ENCODE measurements around the gene MCM8. TPM values are rescaled to one million over a fixed set of nuclear protein-coding genes. Genes with fewer than 3 reads are reported as not detected.

MCM8 gene
- total RNA-seq, 4 donors from 2014 or later = 2.9 to 5.1 (median 3.4) TPM

DNA sequence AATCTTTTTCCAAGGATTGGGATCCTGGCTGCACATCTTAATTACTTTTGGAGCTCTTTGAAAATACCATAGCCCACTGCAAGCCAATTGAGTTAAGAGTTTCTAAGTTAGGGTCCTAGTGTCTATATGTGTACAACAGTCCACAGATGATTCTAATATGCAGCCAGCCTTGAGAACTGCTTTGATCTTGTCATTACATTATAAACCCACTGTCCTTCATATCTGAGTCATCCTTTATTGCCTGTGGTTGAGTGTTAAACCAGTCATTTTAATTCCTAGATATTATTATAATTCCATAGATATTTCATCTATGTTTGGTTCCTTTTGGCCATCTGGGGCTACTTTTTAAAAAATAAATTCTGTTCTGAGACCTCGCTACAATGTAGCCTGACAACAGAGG is 24.1 kb downstream of the MCM8 start:
- no peak for DNase-seq (ENCODE audit: low spot score in 2 of 2)
- H3K4me3 ChIP-seq = no peak overlapping the region
- WGBS, 2 donors = 96 to 97% methylated on average over 1 of the region's 1 CpG
- peaks cover 0 to 57% (median 0%) of the 10 kb centered on the region in 3 donors for H3K36me3 ChIP-seq
- no peaks in the 10 kb centered on the region for H3K9me3 ChIP-seq
- H3K4me1 ChIP-seq = no peaks in the 10 kb centered on the region
- H3K27me3 ChIP-seq = no peaks in the 10 kb centered on the region
- TF ChIP-seq EP300 (IDR thresholded peaks at IDR 0.05) (no peak), POLR2A (IDR thresholded peaks at IDR 0.05) (no peak)
- TF ChIP-seq, protein P1, sequence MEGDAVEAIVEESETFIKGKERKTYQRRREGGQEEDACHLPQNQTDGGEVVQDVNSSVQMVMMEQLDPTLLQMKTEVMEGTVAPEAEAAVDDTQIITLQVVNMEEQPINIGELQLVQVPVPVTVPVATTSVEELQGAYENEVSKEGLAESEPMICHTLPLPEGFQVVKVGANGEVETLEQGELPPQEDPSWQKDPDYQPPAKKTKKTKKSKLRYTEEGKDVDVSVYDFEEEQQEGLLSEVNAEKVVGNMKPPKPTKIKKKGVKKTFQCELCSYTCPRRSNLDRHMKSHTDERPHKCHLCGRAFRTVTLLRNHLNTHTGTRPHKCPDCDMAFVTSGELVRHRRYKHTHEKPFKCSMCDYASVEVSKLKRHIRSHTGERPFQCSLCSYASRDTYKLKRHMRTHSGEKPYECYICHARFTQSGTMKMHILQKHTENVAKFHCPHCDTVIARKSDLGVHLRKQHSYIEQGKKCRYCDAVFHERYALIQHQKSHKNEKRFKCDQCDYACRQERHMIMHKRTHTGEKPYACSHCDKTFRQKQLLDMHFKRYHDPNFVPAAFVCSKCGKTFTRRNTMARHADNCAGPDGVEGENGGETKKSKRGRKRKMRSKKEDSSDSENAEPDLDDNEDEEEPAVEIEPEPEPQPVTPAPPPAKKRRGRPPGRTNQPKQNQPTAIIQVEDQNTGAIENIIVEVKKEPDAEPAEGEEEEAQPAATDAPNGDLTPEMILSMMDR (IDR thresholded peaks at IDR 0.05) = no peak
- no peak overlapping the region for H3K27ac ChIP-seq

- DNase-seq (ENCODE audit: low spot score in 2 of 2) = no peak
- TF ChIP-seq POLR2A (IDR thresholded peaks at IDR 0.05) (no peak), EP300 (IDR thresholded peaks at IDR 0.05) (no peak)
- TF ChIP-seq, protein P1 (IDR thresholded peaks at IDR 0.05) = no peak
- H3K27ac ChIP-seq = no peak overlapping the region
- H3K4me3 ChIP-seq = no peak overlapping the region
- no peaks in the 10 kb centered on the region for H3K9me3 ChIP-seq
- peaks cover 0 to 58% (median 0%) of the 10 kb centered on the region in 3 donors for H3K36me3 ChIP-seq
- no peaks in the 10 kb centered on the region for H3K27me3 ChIP-seq
- 78 to 83% methylated on average over 2 of the region's 2 CpGs for WGBS, 2 donors
- no peaks in the 10 kb centered on the region for H3K4me1 ChIP-seq
Observed at GRCh38 chr20:5975778-5976177, 25.3 kb downstream of the MCM8 start.

- 88 to 89% methylated on average over 2 of the region's 2 CpGs for WGBS, 2 donors
- H3K27ac ChIP-seq = no peak overlapping the region
- TF ChIP-seq EP300 (IDR thresholded peaks at IDR 0.05) (no peak), POLR2A (IDR thresholded peaks at IDR 0.05) (no peak)
- TF ChIP-seq, protein P1 (IDR thresholded peaks at IDR 0.05) = no peak
- no peaks in the 10 kb centered on the region for H3K27me3 ChIP-seq
- H3K4me1 ChIP-seq = no peaks in the 10 kb centered on the region
- H3K9me3 ChIP-seq = no peaks in the 10 kb centered on the region
- peaks cover 0 to 60% (median 0%) of the 10 kb centered on the region in 3 donors for H3K36me3 ChIP-seq
- no peak for DNase-seq (ENCODE audit: low spot score in 2 of 2)
- H3K4me3 ChIP-seq = no peak overlapping the region
Observed at GRCh38 chr20:5977223-5977622, 26.8 kb downstream of the MCM8 start.

GRCh38 chr20:5977975-5978374 is 27.5 kb downstream of the MCM8 start:
- H3K27ac ChIP-seq = no peak overlapping the region
- no peaks in the 10 kb centered on the region for H3K27me3 ChIP-seq
- WGBS, 2 donors = 91 to 92% methylated on average over 1 of the region's 1 CpG
- DNase-seq (ENCODE audit: low spot score in 2 of 2) = no peak
- H3K9me3 ChIP-seq = no peaks in the 10 kb centered on the region
- no peak overlapping the region for H3K4me3 ChIP-seq
- TF ChIP-seq, protein P1 (IDR thresholded peaks at IDR 0.05) = no peak
- TF ChIP-seq EP300 (IDR thresholded peaks at IDR 0.05) = no peak
- TF ChIP-seq POLR2A (IDR thresholded peaks at IDR 0.05) = no peak
- no peaks in the 10 kb centered on the region for H3K4me1 ChIP-seq
- H3K36me3 ChIP-seq = peaks cover 0 to 64% (median 0%) of the 10 kb centered on the region in 3 donors

- Histone ChIP-seq H3K9me3 (no peaks in the 10 kb centered on the region), H3K4me3 (no peak overlapping the region), H3K27ac (no peak overlapping the region), H3K27me3 (no peaks in the 10 kb centered on the region), H3K36me3 (peaks cover 0 to 57% (median 0%) of the 10 kb centered on the region in 3 donors), H3K4me1 (no peaks in the 10 kb centered on the region)
- 86 to 95% methylated on average over 4 of the region's 4 CpGs for WGBS, 2 donors
- no peak for DNase-seq (ENCODE audit: low spot score in 2 of 2)
- TF ChIP-seq POLR2A (IDR thresholded peaks at IDR 0.05) (no peak), EP300 (IDR thresholded peaks at IDR 0.05) (no peak)
- TF ChIP-seq, protein P1 (IDR thresholded peaks at IDR 0.05) = no peak
Observed at GRCh38 chr20:5979801-5980200, 29.3 kb downstream of the MCM8 start.
